Peyer's patch (tissue), 4 donors: ENCODE measurements around the gene LDLRAD3. TPM values are rescaled to one million over a fixed set of nuclear protein-coding genes. Genes with fewer than 3 reads are reported as not detected.

ENCODE experiments used
- DNase-seq, 3 donors: peaks; one replicate each; pipeline ENCODE4 v3.0.0-alpha.2; 2017 to 2019
- H3K27ac ChIP-seq, 4 donors: fragments of 200-600 bp; sonication (generic); one replicate each; pipeline ENCODE4 v1.5.1; 2016 to 2019
- H3K27me3 ChIP-seq, 2 donors: fragments of 200-600 bp; sonication (generic); one replicate each; pipeline ENCODE4 v1.5.1; 2019
- H3K36me3 ChIP-seq, 3 donors: fragments of 200-600 bp; sonication (generic); one replicate each; pipeline ENCODE4 v1.5.1; 2016 to 2019
- H3K4me1 ChIP-seq, 4 donors: fragments of 200-600 bp; sonication (generic); one replicate each; pipeline ENCODE4 v1.5.1; 2016 to 2019
- H3K4me3 ChIP-seq, 4 donors: fragments of 200-600 bp; sonication (generic); 1 replicate in 3 of 4; 2 replicates in 1 of 4; pipeline ENCODE4 v1.5.1; 2016 to 2019; ENCODE audit warnings: mild to moderate bottlenecking in 1 of 4
- H3K9me3 ChIP-seq, 4 donors: fragments of 200-600 bp; sonication (generic); one replicate each; pipeline ENCODE4 v1.5.1; 2016 to 2019; ENCODE audit warnings: mild to moderate bottlenecking in 1 of 4
- CTCF ChIP-seq, 6 experiments: fragments of 450-650 bp in 4 of 6; fragments of 200-600 bp in 2 of 6; sonication (generic) in 1 of 6; IDR thresholded peaks; one replicate each; pipeline ENCODE4 v1.5.1; 2017 to 2019; ENCODE audit warnings: antibody characterized with exemption in 6 of 6, mild to moderate bottlenecking in 3 of 6, moderate library complexity in 1 of 6
- POLR2A ChIP-seq, 2 donors: fragments of 450-650 bp; IDR thresholded peaks; one replicate each; pipeline ENCODE4 v1.5.1; 2017; ENCODE audit warnings: antibody characterized with exemption in 2 of 2, mild to moderate bottlenecking in 2 of 2, moderate library complexity in 2 of 2
- total RNA-seq, 4 donors: library from RNA; depleted of rRNA; stranded (reverse); fragments of >200 nt; gene quantifications; one replicate each; pipeline ENCODE4 v1.1.0, GENCODE V29; 2016

The LDLRAD3 gene
- total RNA-seq, 4 donors from 2014 or later, result 1.2 to 14.0 (median 4.8) TPM

- H3K4me3 ChIP-seq, result no peak overlapping the region
- H3K9me3 ChIP-seq, result no peaks in the 10 kb centered on the region
- no peaks in the 10 kb centered on the region for H3K27me3 ChIP-seq
- no peak overlapping the region for H3K27ac ChIP-seq
- no peak for DNase-seq
- TF ChIP-seq CTCF (IDR thresholded peaks at IDR 0.05) (no peak), POLR2A (IDR thresholded peaks at IDR 0.05) (no peak)
- H3K36me3 ChIP-seq, result no peaks in the 10 kb centered on the region
- H3K4me1 ChIP-seq, result no peaks in the 10 kb centered on the region
Observed at GRCh38 chr11:36070954-36071330, 127.1 kb downstream of the LDLRAD3 start.

GRCh38 chr11:36071917-36072500, 128.1 kb downstream of the LDLRAD3 start:
- no peaks in the 10 kb centered on the region for H3K36me3 ChIP-seq
- DNase-seq, result no peak
- no peaks in the 10 kb centered on the region for H3K4me1 ChIP-seq
- H3K4me3 ChIP-seq, result no peak overlapping the region
- no peaks in the 10 kb centered on the region for H3K27me3 ChIP-seq
- H3K9me3 ChIP-seq, result no peaks in the 10 kb centered on the region
- no peak overlapping the region for H3K27ac ChIP-seq
- TF ChIP-seq CTCF (IDR thresholded peaks at IDR 0.05) (no peak), POLR2A (IDR thresholded peaks at IDR 0.05) (no peak)

GRCh38 chr11:36073411-36074203, 129.7 kb downstream of the LDLRAD3 start:
- H3K4me3 ChIP-seq, result no peak overlapping the region
- no peaks in the 10 kb centered on the region for H3K4me1 ChIP-seq
- no peaks in the 10 kb centered on the region for H3K9me3 ChIP-seq
- TF ChIP-seq POLR2A (IDR thresholded peaks at IDR 0.05) (no peak), CTCF (IDR thresholded peaks at IDR 0.05) (no peak)
- no peaks in the 10 kb centered on the region for H3K36me3 ChIP-seq
- no peak for DNase-seq
- H3K27me3 ChIP-seq, result no peaks in the 10 kb centered on the region
- peak overlapping the region in 1 of 4 donors; percentile 25 for H3K27ac ChIP-seq

GRCh38 chr11:36074941-36075431, 131.1 kb downstream of the LDLRAD3 start:
- Histone ChIP-seq H3K27me3 (no peaks in the 10 kb centered on the region), H3K9me3 (no peaks in the 10 kb centered on the region), H3K4me1 (no peaks in the 10 kb centered on the region), H3K36me3 (no peaks in the 10 kb centered on the region), H3K27ac (no peak overlapping the region), H3K4me3 (no peak overlapping the region)
- TF ChIP-seq CTCF (IDR thresholded peaks at IDR 0.05) (no peak), POLR2A (IDR thresholded peaks at IDR 0.05) (no peak)
- no peak for DNase-seq

GRCh38 chr11:36077368-36077767, 133.5 kb downstream of the LDLRAD3 start:
- no peak for TF ChIP-seq CTCF (IDR thresholded peaks at IDR 0.05)
- TF ChIP-seq POLR2A (IDR thresholded peaks at IDR 0.05), result no peak
- H3K27ac ChIP-seq, result no peak overlapping the region
- H3K4me1 ChIP-seq, result no peaks in the 10 kb centered on the region
- no peaks in the 10 kb centered on the region for H3K9me3 ChIP-seq
- H3K36me3 ChIP-seq, result no peaks in the 10 kb centered on the region
- DNase-seq, result no peak
- no peaks in the 10 kb centered on the region for H3K27me3 ChIP-seq
- no peak overlapping the region for H3K4me3 ChIP-seq
